DND-41 (cell line): ENCODE results near the gene NAA10.
A peak's percentile ranks its signal among the peaks of the same experiment; 100 is the strongest.

Experiments
- ATAC-seq: fragments of 200-7000 bp; cut with Tn5 transposase; 3 replicates; pipeline ENCODE4 v1.9.1; 2021; ENCODE audit warnings: low read depth; ENCODE audit not compliant: insufficient read depth
- DNase-seq: peaks from one replicate; pipeline ENCODE4 v3.0.0-alpha.2; 2020
- H2AFZ ChIP-seq: 2 replicates; pipeline ENCODE4 v1.6.0; 2012; ENCODE audit warnings: low read depth, low read length
- H3K27ac ChIP-seq: 2 replicates; pipeline ENCODE4 v1.5.1; 2012; ENCODE audit warnings: low read length, inconsistent platforms
- H3K27me3 ChIP-seq: fragments of 200-600 bp; sonication (generic); 2 replicates; pipeline ENCODE4 v1.6.0; 2012; ENCODE audit warnings: low read length, mild to moderate bottlenecking, inconsistent platforms; ENCODE audit not compliant: insufficient read depth, poor library complexity
- H3K36me3 ChIP-seq: 2 replicates; pipeline ENCODE4 v1.5.1; 2012; ENCODE audit warnings: low read length, inconsistent platforms; ENCODE audit not compliant: insufficient read depth
- H3K4me1 ChIP-seq: 2 replicates; pipeline ENCODE4 v1.5.1; 2012; ENCODE audit warnings: mild to moderate bottlenecking, low read length; ENCODE audit not compliant: insufficient read depth
- H3K4me2 ChIP-seq: 2 replicates; pipeline ENCODE4 v1.6.0; 2012; ENCODE audit warnings: mild to moderate bottlenecking, moderate library complexity, low read length, inconsistent platforms; ENCODE audit not compliant: insufficient read depth
- H3K4me3 ChIP-seq, 2 experiments: fragments of 200-600 bp in 1 of 2; shearing (Covaris generic) in 1 of 2; 2 replicates each; pipeline ENCODE4 v1.5.1; 2012 to 2016; ENCODE audit warnings: inconsistent platforms in 2 of 2, low read length in 2 of 2, mild to moderate bottlenecking in 2 of 2, low read depth in 1 of 2, moderate library complexity in 1 of 2
- H3K79me2 ChIP-seq: 2 replicates; pipeline ENCODE4 v1.6.0; 2012; ENCODE audit warnings: low read length, inconsistent platforms; ENCODE audit not compliant: insufficient read depth
- H3K9ac ChIP-seq: 2 replicates; pipeline ENCODE4 v1.6.0; 2012; ENCODE audit warnings: low read depth, mild to moderate bottlenecking, inconsistent platforms, low read length, moderate library complexity
- H3K9me3 ChIP-seq: 2 replicates; pipeline ENCODE4 v1.5.1; 2012; ENCODE audit warnings: low read length, moderate library complexity, mild to moderate bottlenecking, inconsistent platforms; ENCODE audit not compliant: insufficient read depth, severe bottlenecking
- H4K20me1 ChIP-seq: 2 replicates; pipeline ENCODE4 v1.6.0; 2012; ENCODE audit warnings: low read length; ENCODE audit not compliant: insufficient read depth
- CTCF ChIP-seq: IDR thresholded peaks from 2 replicates; pipeline ENCODE4 v1.5.1; 2012; ENCODE audit warnings: borderline replicate concordance, low read length, moderate library complexity, mild to moderate bottlenecking; ENCODE audit not compliant: poor library complexity, severe bottlenecking; ENCODE audit errors: extremely low read depth
- EZH2 ChIP-seq: IDR thresholded peaks from 3 replicates; pipeline ENCODE4 v1.6.1; 2012; ENCODE audit warnings: borderline replicate concordance, low read depth, mild to moderate bottlenecking, moderate library complexity, low read length, inconsistent platforms; ENCODE audit not compliant: severe bottlenecking

The NAA10 gene

GRCh38 chrX:153931151-153931550 lies 3.7 kb downstream of the NAA10 start:
- H2AFZ ChIP-seq = no peak overlapping the region
- H3K27ac ChIP-seq = peak overlapping the region; percentile 50
- H3K9ac ChIP-seq = no peak overlapping the region
- peaks cover 75% of the 10 kb centered on the region for H3K4me1 ChIP-seq
- H3K4me3 ChIP-seq = no peak overlapping the region
- peaks cover 40% of the 10 kb centered on the region for H3K36me3 ChIP-seq
- H4K20me1 ChIP-seq = no peaks in the 10 kb centered on the region
- ATAC-seq = no peak
- H3K79me2 ChIP-seq = peaks cover 55% of the 10 kb centered on the region
- no peaks in the 10 kb centered on the region for H3K27me3 ChIP-seq
- no peak for DNase-seq
- TF ChIP-seq CTCF (no peak), EZH2 (no peak)
- no peaks in the 10 kb centered on the region for H3K9me3 ChIP-seq
- H3K4me2 ChIP-seq = peak overlapping the region; percentile 42; the same call in 1 of the 2 replicates

GRCh38 chrX:153930011-153930910 lies 4.6 kb downstream of the NAA10 start:
- no peak overlapping the region for H2AFZ ChIP-seq
- H3K4me3 ChIP-seq = peak overlapping the region in 1 of 2 experiments; percentile 50; a peak in 1 of 4 replicates
- peaks cover 60% of the 10 kb centered on the region for H3K79me2 ChIP-seq
- peaks cover 68% of the 10 kb centered on the region for H3K4me1 ChIP-seq
- ATAC-seq (no peak), DNase-seq (no peak)
- H3K27me3 ChIP-seq = no peaks in the 10 kb centered on the region
- H3K9ac ChIP-seq = peak overlapping the region; percentile 44
- peak overlapping the region; percentile 46 for H3K27ac ChIP-seq
- H4K20me1 ChIP-seq = no peaks in the 10 kb centered on the region
- H3K9me3 ChIP-seq = no peaks in the 10 kb centered on the region
- H3K4me2 ChIP-seq = peak overlapping the region; percentile 57
- H3K36me3 ChIP-seq = peaks cover 43% of the 10 kb centered on the region
- TF ChIP-seq CTCF (no peak), EZH2 (no peak)

- H3K9ac ChIP-seq = peak overlapping the region; percentile 44
- TF ChIP-seq EZH2 = no peak
- TF ChIP-seq CTCF = no peak
- no peak overlapping the region for H2AFZ ChIP-seq
- no peaks in the 10 kb centered on the region for H4K20me1 ChIP-seq
- H3K4me3 ChIP-seq = peak overlapping the region; percentile 0 to 50; a peak in 3 of 4 replicates
- peak overlapping the region; percentile 57 for H3K4me2 ChIP-seq
- DNase-seq = no peak
- no peak for ATAC-seq
- peak overlapping the region; percentile 46 for H3K27ac ChIP-seq
- peaks cover 63% of the 10 kb centered on the region for H3K79me2 ChIP-seq
- H3K4me1 ChIP-seq = peaks cover 74% of the 10 kb centered on the region
- peaks cover 50% of the 10 kb centered on the region for H3K36me3 ChIP-seq
- no peaks in the 10 kb centered on the region for H3K9me3 ChIP-seq
- H3K27me3 ChIP-seq = no peaks in the 10 kb centered on the region
These were observed 5.3 kb downstream of the NAA10 start for GRCh38 chrX:153929576-153929975.
